Activated CD8-positive, alpha-beta memory T cell treated with anti-CD3 and anti-CD28 coated beads, Interleukin-2, amount 50 U/mL, for 24 hours (primary cell): ENCODE measurements around the gene SERPINB7.

Source experiments
- DNase-seq: peaks from one replicate; pipeline ENCODE4 v3.0.0-alpha.2; 2020; ENCODE audit errors: extremely low read depth

Gene SERPINB7

GRCh38 chr18:63848159-63848558 is 72.9 kb downstream of the SERPINB7 start:
- no peak for DNase-seq

DNA sequence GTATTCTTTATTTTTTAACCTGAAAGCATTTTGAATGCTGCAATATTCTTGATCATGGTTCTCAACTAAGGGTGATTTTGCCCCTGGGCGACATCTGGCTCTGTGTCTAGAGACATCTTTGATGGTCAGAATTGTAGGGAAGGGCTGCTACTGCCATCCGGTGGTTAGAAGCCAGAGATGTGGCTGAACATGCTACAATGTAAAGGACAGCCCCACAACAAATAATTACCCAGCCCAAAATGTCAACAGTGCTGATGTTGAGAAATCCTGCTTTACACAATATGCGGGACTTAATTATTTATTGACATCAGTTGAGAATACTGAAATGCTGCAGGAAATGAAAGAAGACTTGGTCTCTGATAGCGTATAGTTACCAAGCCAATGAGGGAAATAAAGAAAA is 74.8 kb downstream of the SERPINB7 start:
- no peak for DNase-seq

GRCh38 chr18:63850636-63851035 is 75.4 kb downstream of the SERPINB7 start:
- DNase-seq, result no peak
